Measurements from ENCODE around the gene FAM193B. TPM values are rescaled to one million over a fixed set of nuclear protein-coding genes. Genes with fewer than 3 reads are reported as not detected.

FAM193B gene
- total and polyA plus RNA-seq, 10 donors: 86.9 to 364 (median 134) TPM

DNA sequence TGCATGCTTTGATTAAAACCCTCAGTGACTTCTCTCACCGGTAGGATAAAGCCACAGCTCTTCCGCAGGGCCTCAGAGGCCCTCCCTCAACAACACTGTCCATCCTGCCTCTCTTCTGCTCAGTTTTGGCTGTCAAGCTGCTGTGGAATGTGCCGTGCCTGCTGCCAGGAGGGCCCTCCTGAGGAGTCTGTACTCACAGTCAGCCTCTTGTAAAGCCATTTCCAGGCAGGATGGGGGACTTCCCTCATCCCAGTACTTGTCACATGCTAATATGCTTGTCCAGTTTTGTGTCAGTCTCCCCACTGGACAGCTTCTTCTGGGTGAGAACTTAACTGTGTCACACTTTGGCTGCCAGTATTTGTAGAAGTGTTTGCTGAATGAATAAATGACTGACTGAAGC, 23.7 kb downstream of the FAM193B start:
- no peaks in the 10 kb centered on the region for H3K4me1 ChIP-seq
- peaks cover 0 to 100% (median 84%) of the 10 kb centered on the region in 6 donors for H3K36me3 ChIP-seq
- TF ChIP-seq POLR2A (IDR thresholded peaks at IDR 0.05) (no peak), POLR2AphosphoS5 (IDR thresholded peaks at IDR 0.05) (no peak)
- TF ChIP-seq, protein P1, sequence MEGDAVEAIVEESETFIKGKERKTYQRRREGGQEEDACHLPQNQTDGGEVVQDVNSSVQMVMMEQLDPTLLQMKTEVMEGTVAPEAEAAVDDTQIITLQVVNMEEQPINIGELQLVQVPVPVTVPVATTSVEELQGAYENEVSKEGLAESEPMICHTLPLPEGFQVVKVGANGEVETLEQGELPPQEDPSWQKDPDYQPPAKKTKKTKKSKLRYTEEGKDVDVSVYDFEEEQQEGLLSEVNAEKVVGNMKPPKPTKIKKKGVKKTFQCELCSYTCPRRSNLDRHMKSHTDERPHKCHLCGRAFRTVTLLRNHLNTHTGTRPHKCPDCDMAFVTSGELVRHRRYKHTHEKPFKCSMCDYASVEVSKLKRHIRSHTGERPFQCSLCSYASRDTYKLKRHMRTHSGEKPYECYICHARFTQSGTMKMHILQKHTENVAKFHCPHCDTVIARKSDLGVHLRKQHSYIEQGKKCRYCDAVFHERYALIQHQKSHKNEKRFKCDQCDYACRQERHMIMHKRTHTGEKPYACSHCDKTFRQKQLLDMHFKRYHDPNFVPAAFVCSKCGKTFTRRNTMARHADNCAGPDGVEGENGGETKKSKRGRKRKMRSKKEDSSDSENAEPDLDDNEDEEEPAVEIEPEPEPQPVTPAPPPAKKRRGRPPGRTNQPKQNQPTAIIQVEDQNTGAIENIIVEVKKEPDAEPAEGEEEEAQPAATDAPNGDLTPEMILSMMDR (IDR thresholded peaks at IDR 0.05 in 8 of 11, conservative IDR thresholded peaks at IDR 0.05 in 3 of 11): no peak
- H3K4me3 ChIP-seq: no peak overlapping the region
- DNase-seq: peak; percentile 11
- H3K9me3 ChIP-seq: no peaks in the 10 kb centered on the region
- 81 to 96% (median 87%) methylated on average over 3 of the region's 3 CpGs for WGBS, 5 donors
- H3K27me3 ChIP-seq (replicated peaks in 1 of 7): no peaks in the 10 kb centered on the region
- H3K27ac ChIP-seq: no peak overlapping the region
- intact Hi-C loops (cut with DNase I; ENCODE audit: low total_unique reads): no loop called here

DNA sequence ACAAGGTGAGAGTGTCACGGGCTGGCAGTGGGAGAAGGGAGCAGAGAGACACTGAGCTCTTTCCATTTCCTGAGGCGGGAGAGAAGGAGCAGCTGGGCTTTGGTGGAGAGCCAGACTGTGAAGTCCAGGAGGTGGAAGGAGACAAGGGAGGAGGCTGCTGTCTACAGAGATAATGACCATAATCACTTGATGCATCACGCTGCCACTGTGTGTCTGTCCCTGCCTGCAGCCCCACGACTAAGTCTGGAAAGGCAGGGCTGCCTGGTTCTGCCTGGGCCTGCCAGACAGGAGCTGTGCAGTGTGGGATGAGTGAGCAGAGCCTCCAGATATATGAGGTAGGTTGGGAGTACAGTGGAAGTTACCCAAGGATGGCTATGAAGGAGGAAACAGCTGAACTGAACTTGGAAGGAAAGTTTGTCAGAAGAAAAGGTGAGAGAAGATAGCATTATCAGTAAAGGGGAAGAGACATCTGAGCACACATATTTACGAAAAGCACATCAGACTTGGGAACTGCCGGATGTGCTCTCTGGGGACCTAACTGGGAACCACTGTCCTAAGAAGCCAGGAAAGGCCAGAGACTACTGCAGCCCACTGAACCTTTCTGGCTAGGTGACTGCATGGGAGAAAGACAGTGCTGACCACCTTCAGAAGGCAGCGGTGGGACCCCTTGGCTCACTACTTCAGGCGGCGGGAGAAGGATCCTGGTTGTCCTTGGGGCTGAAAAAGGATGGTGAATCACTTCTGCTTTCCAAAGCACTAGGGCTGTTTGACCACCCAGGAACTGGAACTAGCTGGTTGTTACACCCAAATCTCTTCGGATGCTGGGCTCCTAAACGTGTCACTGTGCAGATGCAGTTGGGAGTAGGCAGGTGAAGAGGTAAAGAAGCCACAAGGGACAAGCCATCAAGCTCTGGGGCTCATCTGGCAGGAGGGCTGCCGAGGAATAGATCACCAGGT, 24.8 kb downstream of the FAM193B start:
- Histone ChIP-seq H3K27ac (no peak overlapping the region), H3K4me1 (no peaks in the 10 kb centered on the region), H3K27me3 (replicated peaks in 1 of 7) (no peaks in the 10 kb centered on the region), H3K9me3 (no peaks in the 10 kb centered on the region), H3K36me3 (peaks cover 0 to 100% (median 90%) of the 10 kb centered on the region in 6 donors), H3K4me3 (no peak overlapping the region)
- intact Hi-C loops (cut with DNase I; ENCODE audit: low total_unique reads): no loop called here
- DNase-seq: peak; percentile 44
- WGBS, 5 donors: 85 to 94% (median 89%) methylated on average over 12 of the region's 12 CpGs
- TF ChIP-seq POLR2AphosphoS5 (IDR thresholded peaks at IDR 0.05): no peak
- TF ChIP-seq, protein P1 (IDR thresholded peaks at IDR 0.05 in 8 of 11, conservative IDR thresholded peaks at IDR 0.05 in 3 of 11): no peak
- TF ChIP-seq POLR2A (IDR thresholded peaks at IDR 0.05): no peak

DNA sequence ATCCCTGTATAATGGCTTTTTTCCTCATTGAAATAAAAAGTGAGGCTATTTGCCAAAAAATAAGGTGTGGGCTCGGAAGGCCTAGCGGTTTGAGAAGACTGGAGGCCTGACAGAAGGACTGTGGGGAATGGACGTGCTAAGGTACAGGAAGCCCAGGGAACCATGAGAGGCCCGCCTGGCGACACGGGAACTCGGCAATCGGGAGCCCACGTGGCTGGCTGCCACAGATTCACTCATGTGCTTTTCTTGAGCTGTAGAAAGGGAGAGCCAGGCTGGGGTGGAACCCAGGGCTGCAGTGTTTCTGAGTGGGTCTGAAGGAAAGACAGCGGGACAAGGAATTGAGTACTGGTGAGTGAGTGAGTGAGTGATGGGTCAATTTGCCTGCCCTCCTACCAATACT, 25.7 kb downstream of the FAM193B start:
- Histone ChIP-seq H3K4me3 (no peak overlapping the region), H3K36me3 (peaks cover 0 to 100% (median 94%) of the 10 kb centered on the region in 6 donors), H3K27me3 (replicated peaks in 1 of 7) (no peaks in the 10 kb centered on the region), H3K9me3 (no peaks in the 10 kb centered on the region), H3K4me1 (no peaks in the 10 kb centered on the region), H3K27ac (no peak overlapping the region)
- peak in 1 of 3 donors; percentile 8 for TF ChIP-seq POLR2AphosphoS5 (IDR thresholded peaks at IDR 0.05)
- TF ChIP-seq POLR2A (IDR thresholded peaks at IDR 0.05): no peak
- TF ChIP-seq, protein P1 (IDR thresholded peaks at IDR 0.05 in 8 of 11, conservative IDR thresholded peaks at IDR 0.05 in 3 of 11): no peak
- intact Hi-C loops (cut with DNase I; ENCODE audit: low total_unique reads): no loop called here
- WGBS, 5 donors: 89 to 95% (median 90%) methylated on average over 10 of the region's 10 CpGs
- DNase-seq: peak; percentile 44

DNA sequence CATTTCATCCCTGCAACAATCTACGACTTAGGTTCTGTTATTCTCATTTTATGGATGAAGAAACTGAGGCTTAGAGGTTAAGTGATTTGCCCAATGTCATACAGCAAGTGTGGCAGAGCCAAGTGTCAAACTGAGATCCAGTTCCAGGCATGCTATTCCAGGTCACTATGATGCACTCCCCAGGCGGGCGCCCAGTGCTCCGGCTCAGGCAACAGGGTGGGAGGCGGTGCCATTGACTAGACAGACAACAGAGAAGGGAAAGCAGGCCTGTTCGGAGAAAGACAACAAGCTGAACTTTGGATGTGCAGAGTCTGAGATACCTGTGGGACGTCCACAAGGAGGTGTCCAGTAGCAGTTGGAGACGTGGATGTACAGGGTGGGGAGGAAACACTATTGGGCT, 26.8 kb downstream of the FAM193B start:
- TF ChIP-seq, protein P1 (IDR thresholded peaks at IDR 0.05 in 8 of 11, conservative IDR thresholded peaks at IDR 0.05 in 3 of 11): no peak
- TF ChIP-seq POLR2A (IDR thresholded peaks at IDR 0.05) (no peak), POLR2AphosphoS5 (IDR thresholded peaks at IDR 0.05) (peak in 1 of 3 donors; percentile 15)
- no peak overlapping the region for H3K27ac ChIP-seq
- H3K36me3 ChIP-seq: peaks cover 0 to 100% (median 97%) of the 10 kb centered on the region in 6 donors
- H3K4me1 ChIP-seq: no peaks in the 10 kb centered on the region
- no peaks in the 10 kb centered on the region for H3K9me3 ChIP-seq
- 94 to 96% (median 96%) methylated on average over 8 of the region's 8 CpGs for WGBS, 5 donors
- H3K4me3 ChIP-seq: no peak overlapping the region
- intact Hi-C loops (cut with DNase I; ENCODE audit: low total_unique reads): no loop called here
- H3K27me3 ChIP-seq (replicated peaks in 1 of 7): no peaks in the 10 kb centered on the region
- DNase-seq: peak; percentile 25
